Lower lobe of right lung (tissue), 2 donors: ENCODE results near the gene PCDHA1. TPM values are rescaled to one million over a fixed set of nuclear protein-coding genes. Genes with fewer than 3 reads are reported as not detected.

Experiments
- ATAC-seq, 2 donors: fragments of 200-7000 bp; cut with Tn5 transposase; one replicate each; pipeline ENCODE4 v1.9.1; 2020 to 2022; ENCODE audit warnings: mild to moderate bottlenecking in 2 of 2, moderate library complexity in 2 of 2
- DNase-seq: peaks from one replicate; pipeline ENCODE4 v3.0.0-alpha.2; 2020
- H3K27ac ChIP-seq: fragments of 200-600 bp; one replicate; pipeline ENCODE4 v1.8.0; 2022
- H3K27me3 ChIP-seq: fragments of 200-600 bp; one replicate; pipeline ENCODE4 v1.8.0; 2022; ENCODE audit warnings: low read depth
- H3K36me3 ChIP-seq: fragments of 200-600 bp; one replicate; pipeline ENCODE4 v1.8.0; 2022; ENCODE audit warnings: mild to moderate bottlenecking
- H3K4me1 ChIP-seq: fragments of 200-600 bp; one replicate; pipeline ENCODE4 v1.8.0; 2022
- H3K4me3 ChIP-seq: fragments of 200-600 bp; one replicate; pipeline ENCODE4 v1.8.0; 2022; ENCODE audit warnings: mild to moderate bottlenecking
- H3K9me3 ChIP-seq: fragments of 200-600 bp; one replicate; pipeline ENCODE4 v1.8.0; 2022
- CTCF ChIP-seq: fragments of 200-600 bp; IDR thresholded peaks from one replicate; pipeline ENCODE4 v1.8.0; 2022; ENCODE audit warnings: antibody characterized with exemption, mild to moderate bottlenecking
- intact Hi-C: fragments of 100-400 bp; cut with DNase I; formaldehyde crosslinking; loops from one replicate; pipeline ENCODE4 v1.11.0; 2022
- total RNA-seq: library from RNA; stranded (reverse); fragmentation: NEBNext Ultra II Directional; extraction: Animal tissue kit (Norgen Biotek cat#: 25700); gene quantifications from one replicate; pipeline ENCODE4 v1.2.1, GENCODE V29; 2021
- donor health status: DM: no; HTN: yes; CAD: no; lungs with severe emphysema.

Gene PCDHA1
- total RNA-seq, 1 donor from 2014 or later: not detected

GRCh38 chr5:140973550-140973949, 187.6 kb downstream of the PCDHA1 start:
- H3K4me3 ChIP-seq: no peak overlapping the region
- H3K27me3 ChIP-seq: no peaks in the 10 kb centered on the region
- intact Hi-C loops: no loop called here
- H3K9me3 ChIP-seq: no peaks in the 10 kb centered on the region
- H3K36me3 ChIP-seq: no peaks in the 10 kb centered on the region
- DNase-seq (no peak), ATAC-seq (no peak)
- no peak for TF ChIP-seq CTCF
- no peak overlapping the region for H3K27ac ChIP-seq
- H3K4me1 ChIP-seq: peaks cover 4% of the 10 kb centered on the region

- Histone ChIP-seq H3K36me3 (no peaks in the 10 kb centered on the region), H3K4me3 (no peak overlapping the region), H3K27ac (no peak overlapping the region), H3K27me3 (no peaks in the 10 kb centered on the region), H3K4me1 (peaks cover 6% of the 10 kb centered on the region), H3K9me3 (no peaks in the 10 kb centered on the region)
- DNase-seq: no peak
- TF ChIP-seq CTCF: no peak
- intact Hi-C loops: no loop called here
- ATAC-seq: no peak
These were observed 191.1 kb downstream of the PCDHA1 start for GRCh38 chr5:140977003-140977402.

GRCh38 chr5:140978260-140978659, 192.3 kb downstream of the PCDHA1 start:
- H3K9me3 ChIP-seq: no peaks in the 10 kb centered on the region
- no peak overlapping the region for H3K27ac ChIP-seq
- peaks cover 6% of the 10 kb centered on the region for H3K4me1 ChIP-seq
- no peaks in the 10 kb centered on the region for H3K27me3 ChIP-seq
- TF ChIP-seq CTCF: no peak
- intact Hi-C loops: no loop called here
- H3K4me3 ChIP-seq: no peak overlapping the region
- peak; percentile 58 to 76 for ATAC-seq
- peak; percentile 46 for DNase-seq
- H3K36me3 ChIP-seq: no peaks in the 10 kb centered on the region

GRCh38 chr5:140978983-140979382, 193.0 kb downstream of the PCDHA1 start:
- Histone ChIP-seq H3K36me3 (no peaks in the 10 kb centered on the region), H3K27ac (no peak overlapping the region), H3K9me3 (no peaks in the 10 kb centered on the region), H3K27me3 (no peaks in the 10 kb centered on the region), H3K4me3 (no peak overlapping the region), H3K4me1 (peaks cover 6% of the 10 kb centered on the region)
- no peak for DNase-seq
- intact Hi-C loops: no loop called here
- no peak for ATAC-seq
- no peak for TF ChIP-seq CTCF

GRCh38 chr5:140982083-140982716, 196.3 kb downstream of the PCDHA1 start:
- H3K27ac ChIP-seq: no peak overlapping the region
- no peaks in the 10 kb centered on the region for H3K9me3 ChIP-seq
- intact Hi-C loops: no loop called here
- H3K36me3 ChIP-seq: no peaks in the 10 kb centered on the region
- DNase-seq (no peak), ATAC-seq (no peak)
- H3K27me3 ChIP-seq: no peaks in the 10 kb centered on the region
- H3K4me1 ChIP-seq: peaks cover 6% of the 10 kb centered on the region
- no peak for TF ChIP-seq CTCF
- no peak overlapping the region for H3K4me3 ChIP-seq
